Measurements from ENCODE around the gene ATG3. TPM values are rescaled to one million over a fixed set of nuclear protein-coding genes. Genes with fewer than 3 reads are reported as not detected.
"Not testable (repeated sequence)": the region's sequence is repeated elsewhere in the genome, so short reads cannot be mapped to it uniquely, and the experiment has no call there.

ATG3 gene
- total and polyA plus RNA-seq, 8 donors, result 25.7 to 76.2 (median 51.3) TPM

- Histone ChIP-seq H3K9me3 (no peaks in the 10 kb centered on the region), H3K36me3 (no peaks in the 10 kb centered on the region), H3K4me1 (no peaks in the 10 kb centered on the region), H3K27me3 (no peaks in the 10 kb centered on the region), H3K4me3 (no peak overlapping the region), H3K27ac (no peak overlapping the region)
- intact Hi-C loops (cut with DNase I; ENCODE audit: low total_unique reads), result no loop called here
- no peak for DNase-seq
- WGBS, 5 donors, result 69 to 92% (median 87%) methylated on average over 2 of the region's 2 CpGs
- TF ChIP-seq, protein P1, sequence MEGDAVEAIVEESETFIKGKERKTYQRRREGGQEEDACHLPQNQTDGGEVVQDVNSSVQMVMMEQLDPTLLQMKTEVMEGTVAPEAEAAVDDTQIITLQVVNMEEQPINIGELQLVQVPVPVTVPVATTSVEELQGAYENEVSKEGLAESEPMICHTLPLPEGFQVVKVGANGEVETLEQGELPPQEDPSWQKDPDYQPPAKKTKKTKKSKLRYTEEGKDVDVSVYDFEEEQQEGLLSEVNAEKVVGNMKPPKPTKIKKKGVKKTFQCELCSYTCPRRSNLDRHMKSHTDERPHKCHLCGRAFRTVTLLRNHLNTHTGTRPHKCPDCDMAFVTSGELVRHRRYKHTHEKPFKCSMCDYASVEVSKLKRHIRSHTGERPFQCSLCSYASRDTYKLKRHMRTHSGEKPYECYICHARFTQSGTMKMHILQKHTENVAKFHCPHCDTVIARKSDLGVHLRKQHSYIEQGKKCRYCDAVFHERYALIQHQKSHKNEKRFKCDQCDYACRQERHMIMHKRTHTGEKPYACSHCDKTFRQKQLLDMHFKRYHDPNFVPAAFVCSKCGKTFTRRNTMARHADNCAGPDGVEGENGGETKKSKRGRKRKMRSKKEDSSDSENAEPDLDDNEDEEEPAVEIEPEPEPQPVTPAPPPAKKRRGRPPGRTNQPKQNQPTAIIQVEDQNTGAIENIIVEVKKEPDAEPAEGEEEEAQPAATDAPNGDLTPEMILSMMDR (IDR thresholded peaks at IDR 0.05), result no peak
- TF ChIP-seq POLR2A (IDR thresholded peaks at IDR 0.05) (no peak), POLR2AphosphoS5 (IDR thresholded peaks at IDR 0.05) (no peak), EP300 (IDR thresholded peaks at IDR 0.05) (no peak)
Measured at GRCh38 chr3:112500621-112501020, 61.1 kb downstream of the ATG3 start.

DNA sequence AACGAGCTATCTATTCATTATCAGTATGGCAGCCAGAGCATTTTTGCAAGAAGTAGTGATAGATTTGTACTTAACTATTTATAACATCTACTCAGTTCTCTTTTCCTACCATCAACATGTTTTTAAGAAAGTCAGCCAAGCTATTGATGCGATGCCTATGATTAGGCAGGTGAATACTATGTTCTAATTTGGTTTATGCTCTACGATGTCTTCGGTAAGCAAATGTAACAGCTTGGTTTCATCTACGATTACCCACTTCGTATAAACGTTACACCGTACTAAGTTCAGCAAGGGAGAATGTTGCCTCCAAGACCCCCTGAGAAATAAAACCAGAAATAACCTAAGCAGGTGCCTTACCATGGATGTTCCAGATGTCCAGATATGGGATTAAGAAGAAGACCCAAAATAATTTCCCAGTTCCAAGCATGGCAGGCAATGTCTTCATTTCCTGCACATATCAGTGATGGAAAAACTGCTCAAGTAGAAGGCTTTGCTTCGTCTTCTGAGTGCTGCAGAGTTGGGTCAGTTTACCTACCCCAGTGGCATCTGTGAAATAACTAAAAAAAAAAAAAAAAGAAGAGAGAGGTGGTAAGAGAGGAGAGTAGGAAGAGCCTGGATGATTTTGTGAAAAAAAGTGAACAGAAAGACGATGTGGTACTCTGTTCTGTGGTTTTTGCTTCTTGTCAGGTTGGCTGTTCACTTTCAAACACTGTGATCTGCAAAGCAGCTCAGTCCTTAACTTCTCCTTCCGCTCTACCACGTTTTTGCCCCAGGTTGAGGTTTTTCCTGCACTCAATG lies 62.6 kb downstream of the ATG3 start, which contains the start of gene BTLA:
Gene BTLA, minus strand, starts transcription at position 559 of the 798 bp plus-strand sequence. Its CDS starts 114 bp downstream, at position 445.
- WGBS, 5 donors, result 79 to 85% (median 82%) methylated on average over 12 of the region's 12 CpGs
- Histone ChIP-seq H3K27ac (peak within 1 kb of the TSS in 1 of 5 donors; percentile 50), H3K4me3 (no peak within 1 kb of the TSS), H3K27me3 (no peaks in the 10 kb centered on the region), H3K9me3 (no peaks in the 10 kb centered on the region), H3K4me1 (no peaks in the 10 kb centered on the region), H3K36me3 (no peaks in the 10 kb centered on the region)
- intact Hi-C loops (cut with DNase I; ENCODE audit: low total_unique reads), result no loop called here
- DNase-seq, result peak in 1 of 2 donors; percentile 24
- no peak for TF ChIP-seq EP300 (IDR thresholded peaks at IDR 0.05)
- TF ChIP-seq POLR2AphosphoS5 (IDR thresholded peaks at IDR 0.05), result no peak
- TF ChIP-seq, protein P1 (IDR thresholded peaks at IDR 0.05), result no peak
- TF ChIP-seq POLR2A (IDR thresholded peaks at IDR 0.05), result no peak

- no peak for DNase-seq
- TF ChIP-seq POLR2AphosphoS5 (IDR thresholded peaks at IDR 0.05), result no peak
- TF ChIP-seq EP300 (IDR thresholded peaks at IDR 0.05), result no peak
- TF ChIP-seq, protein P1 (IDR thresholded peaks at IDR 0.05), result no peak
- TF ChIP-seq POLR2A (IDR thresholded peaks at IDR 0.05), result no peak
- Histone ChIP-seq H3K4me1 (no peaks in the 10 kb centered on the region), H3K9me3 (no peaks in the 10 kb centered on the region), H3K27ac (no peak overlapping the region), H3K4me3 (no peak overlapping the region), H3K36me3 (no peaks in the 10 kb centered on the region), H3K27me3 (no peaks in the 10 kb centered on the region)
- intact Hi-C loops (cut with DNase I; ENCODE audit: low total_unique reads), result no loop called here
- WGBS, 5 donors, result 87 to 91% (median 88%) methylated on average over 11 of the region's 11 CpGs
Measured at GRCh38 chr3:112497897-112498548, 63.7 kb downstream of the ATG3 start.

- Histone ChIP-seq H3K27me3 (no peaks in the 10 kb centered on the region), H3K4me3 (no peak overlapping the region), H3K27ac (no peak overlapping the region), H3K9me3 (no peaks in the 10 kb centered on the region), H3K4me1 (no peaks in the 10 kb centered on the region), H3K36me3 (no peaks in the 10 kb centered on the region)
- TF ChIP-seq EP300 (IDR thresholded peaks at IDR 0.05) (no peak), POLR2AphosphoS5 (IDR thresholded peaks at IDR 0.05) (no peak), POLR2A (IDR thresholded peaks at IDR 0.05) (no peak)
- TF ChIP-seq, protein P1 (IDR thresholded peaks at IDR 0.05), result no peak
- intact Hi-C loops (cut with DNase I; ENCODE audit: low total_unique reads), result no loop called here
- DNase-seq, result no peak
- WGBS, 5 donors, result 77 to 88% (median 81%) methylated on average over 5 of the region's 5 CpGs
Measured at GRCh38 chr3:112496366-112497067, 65.2 kb downstream of the ATG3 start.

- H3K4me3 ChIP-seq; H3K4me1 ChIP-seq; H3K36me3 ChIP-seq; DNase-seq; intact Hi-C loops (cut with DNase I; ENCODE audit: low total_unique reads); H3K27me3 ChIP-seq; H3K27ac ChIP-seq; H3K9me3 ChIP-seq: not testable (repeated sequence)
- WGBS, 5 donors, result 83 to 97% (median 92%) methylated on average over 3 of the region's 3 CpGs
Measured at GRCh38 chr3:112494448-112494767, 67.4 kb downstream of the ATG3 start.

Data from stomach (tissue), 9 donors.